Measurements from ENCODE around the gene BSX. TPM values are rescaled to one million over a fixed set of nuclear protein-coding genes. Genes with fewer than 3 reads are reported as not detected.

The BSX gene
- not detected for total RNA-seq

DNA sequence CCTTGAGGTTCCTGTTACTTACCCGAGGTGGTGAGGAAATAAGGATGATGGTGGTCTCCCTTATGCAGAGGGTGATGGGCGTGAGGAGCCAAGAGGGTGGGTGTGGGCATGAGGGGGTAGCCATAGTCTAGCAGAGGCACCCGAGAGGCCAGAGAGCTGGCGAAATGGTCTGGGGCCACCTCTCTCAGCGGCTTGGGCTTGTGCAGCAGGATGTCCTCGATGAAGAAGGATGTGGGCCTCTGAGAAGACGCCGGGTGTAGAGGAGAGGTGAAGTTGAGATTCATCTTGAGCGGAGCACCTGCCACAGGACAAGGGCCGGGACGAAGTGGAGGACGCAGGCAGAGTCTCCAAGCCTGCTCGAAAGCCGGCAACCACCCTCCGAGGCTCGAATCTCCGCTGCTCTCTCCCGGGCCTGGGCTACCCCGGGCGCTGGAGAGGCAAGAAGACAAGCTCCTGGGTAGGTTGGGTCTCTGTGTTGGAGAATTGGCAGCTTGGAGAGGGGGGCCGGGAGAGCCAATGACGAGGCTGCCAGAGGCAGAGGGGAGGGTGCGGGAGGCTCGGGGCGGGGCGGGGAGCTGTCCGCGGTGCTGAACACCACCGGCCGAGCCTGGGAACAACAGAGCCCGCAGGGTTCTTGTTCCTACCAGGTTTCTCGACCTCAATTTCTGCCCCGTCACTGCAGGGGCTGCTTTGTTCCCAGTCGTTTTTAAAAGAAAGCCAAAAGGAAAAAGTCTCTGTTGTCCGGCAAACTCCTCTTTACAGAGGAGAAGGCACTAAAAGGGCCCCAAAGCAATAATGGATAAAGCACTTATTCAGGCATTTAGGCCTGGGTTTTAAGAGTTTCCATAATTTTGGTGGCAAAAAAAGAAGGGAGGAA is at the start of gene BSX:
Gene BSX, minus strand, starts transcription at position 447 of the 877 bp plus-strand sequence. Its CDS starts 163 bp downstream, at position 284.
- DNase-seq (ENCODE audit: low spot score): peak; percentile 50

DNA sequence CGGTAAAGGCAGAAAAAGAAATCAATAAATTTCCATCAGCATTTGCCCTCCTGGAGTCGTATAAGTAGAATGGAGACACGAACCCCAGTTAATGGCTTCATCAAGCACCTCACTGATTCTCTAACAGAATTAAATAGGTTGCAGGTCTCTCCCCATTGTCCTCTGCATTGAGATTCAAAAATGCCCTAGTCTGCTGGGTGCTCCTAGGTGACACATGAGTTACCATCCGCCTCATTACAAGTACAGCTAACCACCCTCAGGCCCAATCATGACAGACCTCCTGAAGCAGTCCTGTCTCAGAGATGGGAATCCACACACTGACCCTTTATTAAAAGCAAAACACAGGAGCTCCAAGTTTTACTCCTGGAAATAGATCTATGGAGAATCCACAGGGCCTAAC is 48.9 kb upstream of the BSX start:
- DNase-seq (ENCODE audit: low spot score): no peak

DNA sequence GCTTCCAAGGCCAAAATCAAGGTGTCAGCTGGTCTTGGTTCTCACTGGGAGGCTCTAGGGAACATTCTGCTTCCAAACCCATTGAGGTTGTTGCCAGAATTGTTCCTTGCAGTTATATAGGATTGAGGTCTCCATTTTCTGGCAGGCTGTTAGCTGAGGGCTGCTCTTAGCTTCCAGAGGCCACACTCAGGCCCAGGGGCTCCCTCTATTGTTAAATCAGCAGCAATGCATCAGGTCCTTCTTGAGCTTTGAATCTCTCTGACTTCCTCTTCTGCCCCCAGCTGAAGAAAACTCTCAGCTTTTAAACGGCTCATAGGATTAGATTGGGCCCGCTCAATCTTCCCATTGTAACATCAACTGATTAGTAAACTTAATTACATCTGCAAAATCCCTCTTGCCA is 39.3 kb upstream of the BSX start:
- no peak for DNase-seq (ENCODE audit: low spot score)

DNA sequence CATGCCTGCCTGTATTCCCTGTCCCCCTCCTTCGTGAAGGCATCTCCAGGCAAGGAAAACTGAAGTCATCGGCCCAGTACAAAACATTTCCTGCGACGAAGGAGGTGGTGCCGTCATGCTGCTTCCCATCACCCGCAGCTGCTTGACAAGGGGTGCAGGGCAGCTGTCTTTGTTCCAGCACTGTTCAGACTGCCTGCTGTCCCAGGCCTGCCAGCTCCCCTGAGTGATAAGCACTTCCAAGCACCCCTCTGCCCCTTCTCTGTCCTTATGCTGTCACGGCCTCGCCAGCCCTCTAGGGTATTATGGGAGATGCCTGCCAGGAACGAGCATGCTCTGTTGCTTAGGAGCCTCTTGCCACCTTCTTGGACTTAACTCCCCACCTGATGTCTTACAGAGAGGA is 37.1 kb upstream of the BSX start:
- no peak for DNase-seq (ENCODE audit: low spot score)

DNA sequence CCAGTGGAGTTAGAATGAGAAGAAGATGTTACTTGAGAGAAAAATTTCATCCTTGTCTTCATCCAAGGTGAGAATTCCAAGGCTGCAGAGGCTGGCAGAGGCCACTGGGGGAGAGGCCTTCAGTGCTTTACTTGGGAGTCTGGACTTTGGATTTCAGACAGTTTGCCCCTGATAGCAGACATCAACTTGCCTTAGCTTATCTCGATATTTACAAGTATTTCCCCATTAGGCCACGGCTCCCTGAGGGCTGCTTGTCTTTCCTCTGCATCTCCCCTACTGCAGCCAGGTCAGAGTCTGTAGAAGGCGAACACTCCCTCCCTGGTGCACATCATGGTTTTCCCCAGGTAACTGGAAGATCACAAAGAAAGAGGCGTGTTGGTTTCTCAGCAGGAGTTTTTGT is 29.9 kb upstream of the BSX start:
- DNase-seq (ENCODE audit: low spot score): no peak

DNA sequence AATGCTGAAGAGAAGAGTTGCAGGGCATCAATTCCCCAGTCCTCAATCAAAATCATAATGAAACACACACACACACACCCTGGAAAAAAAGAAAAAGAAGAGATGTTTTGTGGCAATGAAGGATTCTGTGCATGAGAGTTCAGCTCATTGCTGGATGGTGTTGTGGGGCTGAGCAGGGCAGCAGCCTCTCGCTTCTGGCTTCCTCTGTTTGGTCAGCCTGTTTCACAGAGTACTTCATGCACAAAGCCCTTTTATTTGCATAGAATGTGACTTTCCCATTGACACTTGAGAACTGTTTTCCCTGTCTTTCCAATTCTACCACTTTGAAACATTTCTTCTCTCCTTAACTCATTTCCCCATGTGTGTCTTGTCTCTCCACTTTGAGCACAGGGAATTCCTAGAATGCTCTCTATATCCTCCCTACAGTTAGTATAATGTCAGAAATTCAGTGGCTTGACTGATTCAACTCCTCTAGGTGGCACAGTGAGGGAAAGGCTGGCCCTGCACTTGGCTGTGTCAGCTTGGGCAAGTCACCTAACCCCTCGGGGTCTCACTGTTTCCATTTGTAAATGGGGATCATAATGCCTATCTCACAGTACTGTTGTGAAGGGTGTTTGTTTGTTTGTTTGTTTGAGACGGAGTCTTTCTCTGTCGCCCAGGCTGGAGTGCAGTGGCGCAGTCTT is 25.4 kb upstream of the BSX start:
- no peak for DNase-seq (ENCODE audit: low spot score)

DNA sequence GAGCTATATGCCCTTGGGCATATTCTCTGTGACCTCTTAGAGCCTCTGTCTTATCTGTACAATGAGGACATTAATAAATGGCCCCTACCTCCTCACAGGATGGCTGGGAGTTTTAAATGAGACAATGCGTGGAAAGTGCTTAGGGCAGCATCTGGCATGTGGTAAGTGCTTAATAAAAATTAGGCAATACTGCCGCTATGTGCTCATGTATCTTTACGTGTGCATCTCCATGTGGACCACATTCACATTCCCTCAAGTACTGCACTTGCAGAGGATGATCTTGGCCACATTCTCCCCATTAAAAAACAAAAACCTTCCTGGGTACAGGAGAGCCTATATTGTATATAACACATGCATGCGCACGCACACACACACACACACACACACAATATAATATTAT is 19.1 kb upstream of the BSX start:
- DNase-seq (ENCODE audit: low spot score): no peak

DNA sequence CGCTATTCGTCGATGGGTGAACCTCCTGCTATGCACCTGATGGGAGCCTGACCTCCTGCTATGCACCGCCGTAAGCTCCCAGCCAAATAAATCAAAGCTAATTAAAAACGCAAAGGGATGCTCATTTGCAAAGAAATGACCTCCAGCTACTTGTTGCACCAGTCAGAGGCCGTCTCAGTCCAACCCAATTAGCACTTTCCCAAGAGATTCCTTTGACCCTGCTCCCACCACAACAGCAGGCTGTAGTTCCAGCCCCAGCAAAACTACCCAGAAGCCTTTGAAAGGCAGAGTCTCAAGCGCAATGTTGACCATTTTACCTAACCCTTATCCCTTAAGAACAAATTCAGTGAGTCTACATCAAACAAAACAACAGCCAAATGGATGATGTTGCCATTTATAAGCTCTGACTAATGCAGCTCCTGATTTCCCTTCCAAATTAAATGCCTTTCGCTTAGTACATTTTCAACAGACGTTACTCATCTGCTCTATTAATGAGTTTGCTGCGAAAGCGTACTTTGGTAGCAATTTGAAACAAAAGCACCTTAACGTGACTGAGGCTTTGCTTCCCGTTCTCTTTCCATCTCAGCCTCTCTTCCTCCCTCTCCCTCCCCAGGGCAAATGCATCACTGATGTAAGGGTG is 17.2 kb upstream of the BSX start:
- no peak for DNase-seq (ENCODE audit: low spot score)

DNA sequence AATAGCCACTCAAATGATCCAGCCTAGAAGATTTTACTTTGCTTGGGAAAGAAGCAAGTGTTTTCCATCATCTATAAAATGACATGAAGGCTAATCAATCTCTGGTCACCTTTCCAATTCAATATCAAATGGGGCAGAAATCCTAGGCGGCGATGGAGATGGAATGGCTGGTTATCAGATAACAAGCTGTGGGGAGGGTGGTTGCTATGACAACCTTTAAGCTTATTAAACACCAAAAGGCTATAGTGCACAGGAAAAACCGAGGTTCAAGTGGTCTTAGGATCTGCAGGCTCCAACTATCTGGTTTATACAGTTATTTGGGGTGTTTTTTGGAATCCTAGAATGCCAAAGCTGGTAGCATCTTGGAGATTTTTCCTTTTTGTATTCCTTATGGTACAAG is 13.9 kb upstream of the BSX start:
- no peak for DNase-seq (ENCODE audit: low spot score)

DNA sequence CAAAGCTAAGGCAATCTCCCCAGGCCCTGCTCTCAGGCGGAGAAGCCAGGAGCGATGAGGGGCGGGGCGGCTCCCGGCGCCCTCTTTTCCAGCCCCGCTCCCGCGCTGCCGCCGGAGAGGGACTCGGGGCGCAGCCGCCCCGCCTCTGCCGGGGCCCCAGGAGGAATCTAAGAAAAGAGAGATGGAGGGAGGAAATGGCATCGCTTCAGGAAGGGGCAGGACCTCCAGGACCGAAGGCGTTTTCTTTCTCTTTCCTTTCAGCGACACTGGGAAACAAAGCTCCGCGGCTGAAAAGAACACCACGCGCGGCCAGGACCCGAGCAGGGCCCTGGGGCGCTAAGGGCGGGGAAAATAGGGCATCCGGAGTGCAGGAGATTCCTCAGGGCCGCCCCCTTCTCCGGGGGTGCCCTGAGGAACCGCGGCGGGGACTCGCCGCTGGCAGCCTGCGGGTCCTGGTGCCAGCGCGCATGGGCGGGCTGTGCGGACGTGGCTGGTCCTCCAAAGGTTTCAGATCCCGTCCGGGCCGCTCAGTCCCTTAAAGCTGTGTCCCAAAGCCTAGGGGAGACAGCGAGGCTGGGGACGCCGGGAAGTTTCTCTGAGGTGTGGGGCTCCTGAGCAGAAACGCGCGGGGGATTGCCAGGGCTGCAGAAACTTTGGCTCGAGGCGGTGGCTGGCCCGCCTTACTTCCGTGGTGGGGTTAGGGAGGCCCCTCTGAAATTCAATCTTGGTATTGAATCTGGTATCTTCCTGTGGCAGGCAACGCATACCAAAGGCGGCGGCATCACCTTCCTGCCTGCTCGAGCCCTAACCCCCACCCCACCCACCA is 2.8 kb upstream of the BSX start:
- no peak for DNase-seq (ENCODE audit: low spot score)

DNA sequence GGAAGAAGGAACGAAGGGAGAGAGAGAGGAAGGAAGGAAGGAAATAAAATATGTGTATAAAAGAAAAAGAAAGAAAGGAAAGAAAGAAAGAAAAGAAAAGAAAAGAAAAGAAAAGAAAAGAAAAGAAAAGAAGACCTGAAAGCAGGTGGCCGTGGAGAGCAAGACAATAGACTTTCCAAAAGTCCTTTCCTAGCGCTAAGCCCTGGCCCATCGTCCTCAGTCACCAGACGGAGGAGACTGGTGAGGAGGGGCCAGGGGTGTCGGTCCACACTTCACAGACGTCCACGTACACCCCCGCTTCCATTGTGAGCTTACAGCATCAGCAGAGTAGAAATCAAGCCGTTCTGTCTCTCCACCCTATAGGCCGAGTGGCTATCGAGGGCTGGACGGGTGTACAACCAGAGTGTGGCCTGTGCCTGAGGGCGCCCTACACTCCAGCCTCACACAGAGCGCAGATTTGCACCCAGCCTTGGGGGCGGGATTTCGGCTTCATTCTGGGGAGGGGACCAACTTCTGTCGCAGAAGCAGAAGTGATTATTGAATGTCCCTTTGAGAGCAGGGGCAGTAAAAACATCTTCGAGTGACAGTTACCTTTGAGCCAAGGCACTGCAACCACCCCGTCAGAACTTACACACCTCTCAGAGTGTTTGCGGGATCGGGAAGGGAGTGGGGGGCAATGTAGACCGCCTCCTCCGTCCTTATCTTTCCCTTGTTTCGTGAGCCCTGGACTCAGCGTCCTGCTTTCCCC is 2.0 kb upstream of the BSX start:
- DNase-seq (ENCODE audit: low spot score): no peak

DNA sequence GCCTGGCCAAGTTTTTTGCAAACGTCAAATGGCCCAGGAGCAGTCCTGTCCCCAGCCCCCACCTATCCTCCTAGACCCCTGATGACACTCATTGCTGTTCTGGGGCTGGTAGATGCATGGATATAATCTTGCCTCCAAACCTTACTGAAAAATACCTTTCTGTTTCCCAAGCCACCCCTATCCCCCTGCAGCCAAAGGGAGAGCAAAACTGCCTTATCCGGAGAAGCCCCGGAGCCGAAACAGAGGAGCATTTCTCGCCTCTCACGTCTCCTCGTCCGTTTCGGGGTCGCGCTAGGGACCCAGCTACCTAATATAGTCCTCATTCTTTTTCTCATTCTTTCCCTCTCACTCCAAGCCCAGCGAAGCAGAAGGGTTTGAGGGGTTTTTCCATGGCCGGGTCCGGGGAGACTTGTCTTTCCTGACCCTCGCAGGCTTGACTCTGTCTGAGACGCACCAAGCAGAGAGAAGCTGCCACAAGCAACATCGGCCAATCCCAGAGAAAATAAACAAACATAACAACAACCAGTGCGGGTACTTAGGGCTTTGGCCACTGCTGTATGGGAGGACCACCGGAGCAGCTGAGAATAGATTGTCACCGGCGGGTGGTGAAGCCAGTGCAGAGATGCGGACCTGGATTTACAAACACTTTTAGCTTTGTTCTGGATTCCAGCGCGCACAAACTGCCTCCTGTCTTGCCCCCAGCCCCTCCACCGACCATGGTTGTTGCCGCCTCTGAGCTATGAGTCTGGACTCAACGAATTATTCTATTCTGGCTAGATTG is 1.6 kb downstream of the BSX start:
- no peak for DNase-seq (ENCODE audit: low spot score)

DNA sequence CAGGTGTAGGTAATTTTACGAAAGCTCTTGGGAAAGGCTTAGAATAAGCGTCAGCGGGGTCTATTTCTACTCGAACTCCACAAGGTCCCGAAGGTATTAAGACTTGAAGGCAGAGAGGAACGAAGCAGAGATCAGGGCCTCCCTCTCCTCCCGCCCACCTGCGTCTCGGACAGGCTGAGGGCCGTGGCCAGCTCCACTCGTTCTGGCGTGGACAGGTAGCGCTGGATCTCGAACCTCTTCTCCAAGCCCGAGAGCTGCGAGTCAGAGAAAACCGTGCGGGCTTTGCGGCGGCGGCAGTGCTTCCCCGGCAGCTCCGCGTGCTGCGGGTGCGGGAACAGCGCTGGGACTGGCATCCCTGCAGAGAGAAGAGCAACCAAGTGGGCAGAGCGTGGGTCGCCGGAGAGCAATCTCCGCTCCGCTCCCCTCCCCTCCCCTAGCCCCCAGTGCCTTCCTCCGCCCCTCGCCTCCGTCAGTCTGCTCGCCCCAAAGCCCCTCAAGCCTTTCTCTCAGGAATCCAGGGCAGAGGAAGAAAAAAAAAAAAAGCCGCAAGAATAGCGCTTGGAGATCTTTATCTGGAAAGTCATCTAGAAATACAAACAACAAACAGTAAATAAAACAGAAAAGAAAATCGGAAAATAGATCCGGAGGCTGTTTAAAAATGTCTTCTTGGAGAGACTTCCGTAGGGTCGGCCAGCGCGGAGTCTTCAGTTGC is 2.4 kb downstream of the BSX start:
- no peak for DNase-seq (ENCODE audit: low spot score)

DNA sequence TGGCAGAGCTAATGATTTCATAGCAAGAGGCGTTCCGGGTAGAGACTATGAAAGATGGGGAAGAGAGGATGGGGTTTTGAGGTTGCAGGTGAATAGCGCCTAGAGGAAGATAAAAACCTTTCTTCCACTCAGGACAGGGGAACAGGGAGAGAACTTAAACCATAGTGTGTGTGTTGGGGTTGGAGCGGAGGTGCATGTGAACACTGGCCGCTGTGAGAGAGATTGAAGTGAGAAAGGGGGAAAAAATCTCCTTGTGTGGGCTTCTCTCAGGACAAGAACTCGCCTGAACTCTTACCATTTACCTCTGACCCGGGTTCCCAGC is 3.4 kb downstream of the BSX start:
- DNase-seq (ENCODE audit: low spot score): no peak

DNA sequence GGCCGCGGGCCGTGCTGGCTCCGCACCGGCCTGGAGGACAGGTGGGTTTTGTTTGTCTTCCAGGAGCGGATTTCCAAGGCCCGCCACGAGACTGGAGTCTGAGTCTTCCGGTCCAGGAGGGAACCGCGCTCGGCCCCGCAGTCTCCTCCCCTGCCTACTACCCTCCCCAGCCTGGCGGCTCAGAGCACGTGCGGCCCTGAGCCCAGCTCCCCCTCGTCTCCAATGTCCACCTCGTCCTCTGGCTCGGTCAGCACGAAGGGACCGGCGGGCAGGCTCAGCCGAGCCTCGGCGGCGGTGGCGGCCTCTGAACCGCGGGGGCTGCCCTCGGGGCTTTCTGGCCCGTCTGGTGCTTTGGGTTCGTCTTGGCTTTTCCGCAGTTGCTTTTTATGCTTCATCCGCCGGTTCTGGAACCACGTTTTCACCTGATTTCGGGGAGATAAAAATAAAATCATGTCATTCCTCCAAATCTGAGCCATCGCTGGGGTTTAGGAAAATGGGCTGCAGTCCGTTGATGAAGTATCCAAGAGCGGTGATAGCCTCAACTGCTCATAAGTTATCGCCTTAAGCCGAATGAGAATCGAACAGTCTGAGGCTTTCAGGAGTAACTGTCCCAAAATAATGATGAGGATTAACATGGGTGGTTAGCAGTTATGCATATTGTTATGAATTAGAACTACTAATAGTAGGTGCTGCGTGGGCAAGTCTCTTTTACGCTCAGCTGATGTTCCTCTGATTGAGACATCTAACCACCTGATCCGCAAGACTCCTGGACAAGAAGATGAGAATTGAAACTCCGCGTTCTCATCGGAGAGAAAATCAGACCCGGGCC is 4.0 kb downstream of the BSX start:
- no peak for DNase-seq (ENCODE audit: low spot score)

DNA sequence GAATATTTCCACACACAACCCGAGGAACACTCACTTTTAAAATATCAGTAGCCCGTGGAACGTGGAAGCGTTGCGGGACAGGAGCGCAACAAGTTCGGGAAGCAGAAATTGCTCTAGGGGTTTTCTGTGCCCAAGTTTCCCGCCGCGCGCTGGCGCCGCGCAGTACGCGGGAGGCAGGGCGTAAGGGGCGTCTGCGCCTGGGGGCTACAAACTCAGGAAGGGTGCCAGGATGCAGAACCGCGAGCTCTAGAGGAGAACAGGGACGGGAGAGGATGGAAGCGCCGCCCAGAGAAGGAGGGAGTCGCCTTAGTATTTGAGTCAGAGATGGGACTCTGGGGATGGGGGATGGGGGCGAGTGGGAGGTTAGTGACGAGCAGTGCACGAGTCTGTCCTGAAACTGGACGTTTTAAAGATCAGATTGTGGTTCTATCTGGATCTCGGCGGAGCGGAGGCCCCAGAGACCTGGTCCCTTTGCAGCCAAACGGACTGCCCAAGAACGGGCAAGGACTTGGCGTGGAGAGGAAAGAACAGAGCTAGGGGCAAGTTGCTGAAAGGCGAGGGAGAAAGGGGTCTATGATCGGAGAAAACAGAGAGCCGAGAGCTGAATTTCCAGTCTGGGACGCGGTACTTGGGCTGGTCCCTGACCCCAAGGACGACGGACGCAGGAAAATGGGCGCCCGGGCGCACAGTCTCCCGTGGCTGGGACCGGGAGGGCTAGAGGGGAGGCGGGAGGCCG is 4.7 kb downstream of the BSX start:
- DNase-seq (ENCODE audit: low spot score): no peak

DNA sequence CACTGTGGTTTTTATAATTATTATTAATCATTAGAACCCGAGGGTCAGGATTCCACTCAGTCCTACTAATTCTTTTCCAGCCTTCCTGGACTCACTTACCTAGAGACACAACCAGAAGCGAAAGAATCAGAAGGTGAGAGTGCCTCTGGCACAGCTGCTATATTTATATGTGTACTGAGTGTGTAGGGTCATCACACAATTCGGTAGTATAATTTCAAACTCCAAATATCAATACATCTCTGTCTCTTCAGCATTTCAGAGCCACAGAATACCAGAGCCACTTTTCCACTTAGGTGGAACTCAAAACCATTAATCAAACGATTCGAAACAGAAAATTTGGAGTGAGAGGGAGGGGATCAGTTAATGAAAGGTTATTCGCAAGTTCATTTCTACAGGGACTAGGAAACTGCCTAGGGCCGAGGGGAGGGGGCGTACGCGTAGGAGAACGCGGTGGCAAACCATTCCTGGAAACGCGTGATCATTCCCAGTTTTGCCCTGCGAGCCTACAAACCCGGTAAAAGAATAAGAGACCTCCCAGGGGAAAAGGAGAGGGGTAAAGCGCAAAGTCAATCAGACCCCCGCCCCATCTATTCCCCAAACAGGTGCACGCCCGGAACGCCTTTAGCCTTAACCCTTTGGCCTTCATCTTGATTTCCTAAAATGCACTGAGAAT is 5.4 kb downstream of the BSX start:
- DNase-seq (ENCODE audit: low spot score): no peak

DNA sequence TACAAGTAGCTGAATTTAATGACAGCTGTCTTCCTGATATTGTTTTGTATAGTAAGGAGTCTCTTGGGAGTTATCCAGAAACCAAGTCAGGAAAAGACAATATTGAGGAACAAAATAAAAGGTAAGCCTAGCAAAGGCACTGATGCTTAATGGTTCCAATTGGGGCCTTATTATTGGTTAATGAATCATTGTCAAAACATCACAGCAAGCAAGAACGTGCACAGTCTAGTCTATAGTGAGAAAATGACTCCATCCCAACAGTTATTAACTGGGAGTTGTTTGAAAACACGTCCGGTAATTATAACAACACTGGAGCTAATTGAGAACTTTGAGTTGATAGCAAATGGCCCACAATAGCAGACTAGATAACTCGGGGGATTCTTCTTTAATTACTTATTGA is 17.7 kb downstream of the BSX start:
- no peak for DNase-seq (ENCODE audit: low spot score)

Measured in mucosa of gallbladder (tissue), 1 donor.